ENCODE data around the gene IFT81.

Gene IFT81

GRCh38 chr12:110114528-110114937 lies 9.6 kb upstream of the IFT81 start:
- CTCF ChIA-PET: interaction anchor here (2.1 kb wide), 1 partner anchor 13 kb away, joined by 6 read pairs; no protein-coding TSS in a partner anchor

GRCh38 chr12:110115675-110116074 lies 8.5 kb upstream of the IFT81 start:
- ChIA-PET POLR2A (interaction anchor here (1.4 kb wide), 1 partner anchor 12 kb away, joined by 4 read pairs; no protein-coding TSS in a partner anchor), CTCF (interaction anchor here (0.6 to 2.1 kb wide), 3 partner anchors 13 to 240 kb away, joined by 3 to 6 read pairs (median 3); no protein-coding TSS in a partner anchor)
- H3K4me1 ChIP-seq (ENCODE audit: control insufficient read depth, insufficient read depth, low read length): no peaks in the 10 kb centered on the region
- no peak overlapping the region for H3K4me3 ChIP-seq (ENCODE audit: low read depth, low read length)
- H3K9me3 ChIP-seq (ENCODE audit: control insufficient read depth, insufficient read depth, low read depth, low read length): no peaks in the 10 kb centered on the region
- H3K36me3 ChIP-seq (ENCODE audit: control insufficient read depth in 2 of 2, insufficient read depth in 1 of 2, low read length in 2 of 2): no peaks in the 10 kb centered on the region
- no peak for TF ChIP-seq ZNF2 (tag by site-specific recombination; IDR thresholded peaks at IDR 0.05)
- no peak for TF ChIP-seq GLI2 (tag by site-specific recombination; IDR thresholded peaks at IDR 0.05; ENCODE audit: borderline replicate concordance, low read depth)
- no peak overlapping the region for H3K27ac ChIP-seq (ENCODE audit: extremely low read depth, low read depth, low read length)

More at GRCh38 chr12:110114528-110114937, 9.6 kb upstream of the IFT81 start:
- Histone ChIP-seq H3K27ac (ENCODE audit: extremely low read depth, low read depth, low read length) (no peak overlapping the region), H3K4me3 (ENCODE audit: low read depth, low read length) (no peak overlapping the region), H3K4me1 (ENCODE audit: control insufficient read depth, insufficient read depth, low read length) (no peaks in the 10 kb centered on the region), H3K36me3 (ENCODE audit: control insufficient read depth in 2 of 2, insufficient read depth in 1 of 2, low read length in 2 of 2) (no peaks in the 10 kb centered on the region), H3K9me3 (ENCODE audit: control insufficient read depth, insufficient read depth, low read depth, low read length) (no peaks in the 10 kb centered on the region)
- TF ChIP-seq, protein P1, sequence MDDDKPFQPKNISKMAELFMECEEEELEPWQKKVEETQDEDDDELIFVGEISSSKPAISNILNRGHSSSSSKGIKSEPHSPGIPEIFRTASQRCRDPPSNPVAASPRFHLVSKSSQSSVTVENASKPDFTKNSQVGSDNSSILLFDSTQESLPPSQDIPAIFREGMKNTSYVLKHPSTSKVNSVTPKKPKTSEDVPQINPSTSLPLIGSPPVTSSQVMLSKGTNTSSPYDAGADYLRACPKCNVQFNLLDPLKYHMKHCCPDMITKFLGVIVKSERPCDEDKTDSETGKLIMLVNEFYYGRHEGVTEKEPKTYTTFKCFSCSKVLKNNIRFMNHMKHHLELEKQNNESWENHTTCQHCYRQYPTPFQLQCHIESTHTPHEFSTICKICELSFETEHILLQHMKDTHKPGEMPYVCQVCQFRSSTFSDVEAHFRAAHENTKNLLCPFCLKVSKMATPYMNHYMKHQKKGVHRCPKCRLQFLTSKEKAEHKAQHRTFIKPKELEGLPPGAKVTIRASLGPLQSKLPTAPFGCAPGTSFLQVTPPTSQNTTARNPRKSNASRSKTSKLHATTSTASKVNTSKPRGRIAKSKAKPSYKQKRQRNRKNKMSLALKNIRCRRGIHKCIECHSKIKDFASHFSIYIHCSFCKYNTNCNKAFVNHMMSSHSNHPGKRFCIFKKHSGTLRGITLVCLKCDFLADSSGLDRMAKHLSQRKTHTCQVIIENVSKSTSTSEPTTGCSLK (tag by site-specific recombination; IDR thresholded peaks at IDR 0.05): no peak
- TF ChIP-seq ZFHX2 (tag by site-specific recombination; conservative IDR thresholded peaks at IDR 0.05) (peak; percentile 82), ZNF473 (tag by site-specific recombination; IDR thresholded peaks at IDR 0.05) (no peak), ZNF670 (tag by site-specific recombination; IDR thresholded peaks at IDR 0.05; ENCODE audit: low read depth) (no peak), ZNF600 (tag by site-specific recombination; IDR thresholded peaks at IDR 0.05) (no peak), EGR2 (tag by site-specific recombination; IDR thresholded peaks at IDR 0.05; ENCODE audit: low read depth) (peak; percentile 80), ZBTB49 (tag by site-specific recombination; IDR thresholded peaks at IDR 0.05; ENCODE audit: low read depth) (no peak)
- TF ChIP-seq, protein P2, sequence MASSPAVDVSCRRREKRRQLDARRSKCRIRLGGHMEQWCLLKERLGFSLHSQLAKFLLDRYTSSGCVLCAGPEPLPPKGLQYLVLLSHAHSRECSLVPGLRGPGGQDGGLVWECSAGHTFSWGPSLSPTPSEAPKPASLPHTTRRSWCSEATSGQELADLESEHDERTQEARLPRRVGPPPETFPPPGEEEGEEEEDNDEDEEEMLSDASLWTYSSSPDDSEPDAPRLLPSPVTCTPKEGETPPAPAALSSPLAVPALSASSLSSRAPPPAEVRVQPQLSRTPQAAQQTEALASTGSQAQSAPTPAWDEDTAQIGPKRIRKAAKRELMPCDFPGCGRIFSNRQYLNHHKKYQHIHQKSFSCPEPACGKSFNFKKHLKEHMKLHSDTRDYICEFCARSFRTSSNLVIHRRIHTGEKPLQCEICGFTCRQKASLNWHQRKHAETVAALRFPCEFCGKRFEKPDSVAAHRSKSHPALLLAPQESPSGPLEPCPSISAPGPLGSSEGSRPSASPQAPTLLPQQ (tag by site-specific recombination; IDR thresholded peaks at IDR 0.05): no peak
- TF ChIP-seq, protein P3, sequence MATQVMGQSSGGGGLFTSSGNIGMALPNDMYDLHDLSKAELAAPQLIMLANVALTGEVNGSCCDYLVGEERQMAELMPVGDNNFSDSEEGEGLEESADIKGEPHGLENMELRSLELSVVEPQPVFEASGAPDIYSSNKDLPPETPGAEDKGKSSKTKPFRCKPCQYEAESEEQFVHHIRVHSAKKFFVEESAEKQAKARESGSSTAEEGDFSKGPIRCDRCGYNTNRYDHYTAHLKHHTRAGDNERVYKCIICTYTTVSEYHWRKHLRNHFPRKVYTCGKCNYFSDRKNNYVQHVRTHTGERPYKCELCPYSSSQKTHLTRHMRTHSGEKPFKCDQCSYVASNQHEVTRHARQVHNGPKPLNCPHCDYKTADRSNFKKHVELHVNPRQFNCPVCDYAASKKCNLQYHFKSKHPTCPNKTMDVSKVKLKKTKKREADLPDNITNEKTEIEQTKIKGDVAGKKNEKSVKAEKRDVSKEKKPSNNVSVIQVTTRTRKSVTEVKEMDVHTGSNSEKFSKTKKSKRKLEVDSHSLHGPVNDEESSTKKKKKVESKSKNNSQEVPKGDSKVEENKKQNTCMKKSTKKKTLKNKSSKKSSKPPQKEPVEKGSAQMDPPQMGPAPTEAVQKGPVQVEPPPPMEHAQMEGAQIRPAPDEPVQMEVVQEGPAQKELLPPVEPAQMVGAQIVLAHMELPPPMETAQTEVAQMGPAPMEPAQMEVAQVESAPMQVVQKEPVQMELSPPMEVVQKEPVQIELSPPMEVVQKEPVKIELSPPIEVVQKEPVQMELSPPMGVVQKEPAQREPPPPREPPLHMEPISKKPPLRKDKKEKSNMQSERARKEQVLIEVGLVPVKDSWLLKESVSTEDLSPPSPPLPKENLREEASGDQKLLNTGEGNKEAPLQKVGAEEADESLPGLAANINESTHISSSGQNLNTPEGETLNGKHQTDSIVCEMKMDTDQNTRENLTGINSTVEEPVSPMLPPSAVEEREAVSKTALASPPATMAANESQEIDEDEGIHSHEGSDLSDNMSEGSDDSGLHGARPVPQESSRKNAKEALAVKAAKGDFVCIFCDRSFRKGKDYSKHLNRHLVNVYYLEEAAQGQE (tag by site-specific recombination; IDR thresholded peaks at IDR 0.05): no peak
- POLR2A ChIA-PET: no interaction called here
